Panc1 (cell line): Measurements from ENCODE around the gene TGDS. TPM values are rescaled to one million over a fixed set of nuclear protein-coding genes. Genes with fewer than 3 reads are reported as not detected.
"Not testable (repeated sequence)": the region's sequence is repeated elsewhere in the genome, so short reads cannot be mapped to it uniquely, and the experiment has no call there.

Experiments
- ATAC-seq: fragments of 200-7000 bp; cut with Tn5 transposase; 2 replicates; pipeline ENCODE4 v1.9.1; 2020; ENCODE audit warnings: mild to moderate bottlenecking, moderate library complexity
- BruUV-seq: library from RNA; stranded (reverse); fragments of 400-500 nt; replicated peaks from 2 replicates; lab custom pipeline; 2021; lab: Mats Ljungman, UMichigan
- CTCF ChIA-PET: fragments of 300-600 bp; sonication (Branson Sonifier 250); formaldehyde crosslinking; loops from one replicate; lab custom pipeline; 2022; ENCODE audit warnings: antibody characterized with exemption; lab: Charles Lee
- POLR2A ChIA-PET: fragments of 300-600 bp; sonication (Branson Sonifier 250); formaldehyde crosslinking; loops from one replicate; lab custom pipeline; 2022; ENCODE audit warnings: antibody characterized with exemption; lab: Charles Lee
- DNase-seq: peaks from one replicate; pipeline ENCODE4 v3.0.0-alpha.2; 2010; ENCODE audit warnings: low read depth, low spot score
- H3K27ac ChIP-seq: 2 replicates; pipeline ENCODE4 v1.5.1; 2011; ENCODE audit warnings: mild to moderate bottlenecking, low read length, inconsistent platforms
- H3K27me3 ChIP-seq: fragments of 200-500 bp; sonication (Bioruptor generic); 2 replicates; pipeline ENCODE4 v1.6.0; 2014; ENCODE audit warnings: low read length, inconsistent platforms; ENCODE audit not compliant: control insufficient read depth, insufficient read depth
- H3K36me3 ChIP-seq: fragments of 200-500 bp; sonication (Bioruptor generic); 2 replicates; pipeline ENCODE4 v1.5.1; 2014; ENCODE audit warnings: inconsistent platforms, mild to moderate bottlenecking, low read length, moderate library complexity; ENCODE audit not compliant: control insufficient read depth, insufficient read depth
- H3K4me1 ChIP-seq: 2 replicates; pipeline ENCODE4 v1.5.1; 2011; ENCODE audit warnings: inconsistent platforms, mild to moderate bottlenecking, low read length, moderate library complexity; ENCODE audit not compliant: control insufficient read depth, insufficient read depth
- H3K4me3 ChIP-seq, 2 experiments: 2 replicates each; pipeline ENCODE4 v1.5.1; 2011 to 2012; ENCODE audit warnings: low read depth in 2 of 2, low read length in 2 of 2, mild to moderate bottlenecking in 2 of 2, inconsistent platforms in 1 of 2, moderate library complexity in 1 of 2
- H3K9me3 ChIP-seq: fragments of 200-500 bp; sonication (Bioruptor generic); 2 replicates; pipeline ENCODE4 v1.5.1; 2014; ENCODE audit warnings: low read depth, mild to moderate bottlenecking, inconsistent platforms, low read length, moderate library complexity; ENCODE audit not compliant: control insufficient read depth, insufficient read depth
- CTCF ChIP-seq: fragments of 450-650 bp; IDR thresholded peaks from 2 replicates; pipeline ENCODE4 v1.5.1; 2017; ENCODE audit warnings: mild to moderate bottlenecking
- POLR2AphosphoS5 ChIP-seq: IDR thresholded peaks from 2 replicates; pipeline ENCODE4 v1.6.1; 2012; ENCODE audit warnings: mild to moderate bottlenecking, low read depth, low read length, moderate library complexity
- REST ChIP-seq, 2 experiments: IDR thresholded peaks; 2 replicates each; pipeline ENCODE4 v1.6.1; 2011 to 2012; ENCODE audit warnings: low read depth in 2 of 2, control low read depth in 1 of 2, low read length in 1 of 2, mild to moderate bottlenecking in 1 of 2, moderate library complexity in 1 of 2; ENCODE audit not compliant: insufficient read depth in 1 of 2
- SIN3A ChIP-seq: IDR thresholded peaks from 2 replicates; pipeline ENCODE4 v1.6.1; 2012; ENCODE audit warnings: low read depth, mild to moderate bottlenecking, low read length, moderate library complexity, borderline replicate concordance; ENCODE audit not compliant: insufficient read depth
- TCF7L2 ChIP-seq: IDR thresholded peaks from 2 replicates; pipeline ENCODE4 v1.6.1; 2011; ENCODE audit warnings: mild to moderate bottlenecking, low read depth, low read length, inconsistent platforms
- in situ Hi-C: cut with HindIII; loops from 2 replicates; pipeline ENCODE4 v1.10.0; 2016; ENCODE audit warnings: low sequenced_read_pairs, low pct_unique_long_range_greater_than_20kb
- intact Hi-C: fragments of 100-400 bp; cut with micrococcal nuclease; formaldehyde crosslinking; loops from one replicate; pipeline ENCODE4 v1.10.0; 2022; ENCODE audit not compliant: unreplicated experiment
- total RNA-seq: library from RNA; stranded (reverse); gene quantifications from one replicate; pipeline ENCODE4 v1.2.1, GENCODE V29; 2021; ENCODE audit not compliant: unreplicated experiment

TGDS gene
- total RNA-seq, 1 experiment from 2014 or later = 7.9 TPM

GRCh38 chr13:94535231-94535630, 60.7 kb downstream of the TGDS start:
- H3K36me3 ChIP-seq = no peaks in the 10 kb centered on the region
- no peak overlapping the region for H3K4me3 ChIP-seq
- H3K9me3 ChIP-seq = no peaks in the 10 kb centered on the region
- no peaks in the 10 kb centered on the region for H3K4me1 ChIP-seq
- H3K27ac ChIP-seq = no peak overlapping the region
- in situ Hi-C loops = no loop called here
- TF ChIP-seq REST (IDR thresholded peaks at IDR 0.05; ENCODE audit: insufficient read depth in 1 of 2, low read depth in 2 of 2, low read length in 1 of 2) = no peak
- no peak for TF ChIP-seq CTCF
- TF ChIP-seq TCF7L2 = no peak
- TF ChIP-seq POLR2AphosphoS5 = no peak
- TF ChIP-seq SIN3A = no peak
- DNase-seq = no peak
- peaks cover 10% of the 10 kb centered on the region for H3K27me3 ChIP-seq
- ChIA-PET POLR2A (no interaction called here), CTCF (no interaction called here)
- ATAC-seq = no peak
- no TSS peak for BruUV-seq
- intact Hi-C loops = no loop called here

- Histone ChIP-seq H3K27ac (no peak overlapping the region), H3K9me3 (no peaks in the 10 kb centered on the region), H3K4me3 (no peak overlapping the region), H3K36me3 (no peaks in the 10 kb centered on the region), H3K4me1 (no peaks in the 10 kb centered on the region), H3K27me3 (peaks cover 7% of the 10 kb centered on the region)
- no TSS peak for BruUV-seq
- POLR2A ChIA-PET = no interaction called here
- intact Hi-C loops = no loop called here
- CTCF ChIA-PET = no interaction called here
- TF ChIP-seq TCF7L2 (no peak), SIN3A (no peak), REST (IDR thresholded peaks at IDR 0.05; ENCODE audit: insufficient read depth in 1 of 2, low read depth in 2 of 2, low read length in 1 of 2) (no peak), POLR2AphosphoS5 (no peak), CTCF (no peak)
- DNase-seq = no peak
- no peak for ATAC-seq
- in situ Hi-C loops = no loop called here
Observed at GRCh38 chr13:94534166-94534565, 61.8 kb downstream of the TGDS start.

- H3K4me1 ChIP-seq, POLR2A ChIA-PET, intact Hi-C loops, H3K9me3 ChIP-seq, H3K4me3 ChIP-seq, BruUV-seq, in situ Hi-C loops, DNase-seq, H3K27ac ChIP-seq, H3K36me3 ChIP-seq, H3K27me3 ChIP-seq, CTCF ChIA-PET, ATAC-seq: not testable (repeated sequence)
Observed at GRCh38 chr13:94532278-94532677, 63.7 kb downstream of the TGDS start.

- H3K36me3 ChIP-seq, intact Hi-C loops, DNase-seq, H3K9me3 ChIP-seq, ATAC-seq, POLR2A ChIA-PET, in situ Hi-C loops, H3K27me3 ChIP-seq, CTCF ChIA-PET, H3K4me3 ChIP-seq, BruUV-seq, H3K27ac ChIP-seq, H3K4me1 ChIP-seq: not testable (repeated sequence)
Observed at GRCh38 chr13:94526956-94527355, 69.0 kb downstream of the TGDS start.
